NK-92 (cell line): ENCODE measurements around the gene PRPF18.

Source experiments
- DNase-seq: peaks from one replicate; lab custom pipeline; 2025; ENCODE audit not compliant: unreplicated experiment; lab: John Stamatoyannopoulos, UW

PRPF18 gene

DNA sequence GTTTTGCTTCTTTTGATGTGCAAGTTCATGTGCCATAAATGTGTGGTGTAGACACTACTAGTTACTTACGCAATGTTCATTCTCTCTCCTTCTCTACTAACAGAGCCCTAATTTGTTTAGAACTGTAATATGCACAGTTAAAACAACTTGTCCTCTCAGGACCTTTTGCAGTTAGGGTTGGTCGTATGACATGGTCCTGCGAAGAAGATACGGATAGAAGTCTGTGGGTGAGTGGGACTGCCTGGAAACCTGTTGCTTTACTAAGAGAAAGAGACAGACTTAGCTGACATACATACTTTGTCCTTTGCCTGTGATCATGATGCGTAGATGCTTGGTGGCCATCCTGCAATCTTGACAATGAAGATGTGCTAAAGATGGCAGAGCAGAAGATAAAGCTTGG lies 51.1 kb downstream of the PRPF18 start:
- no peak for DNase-seq

DNA sequence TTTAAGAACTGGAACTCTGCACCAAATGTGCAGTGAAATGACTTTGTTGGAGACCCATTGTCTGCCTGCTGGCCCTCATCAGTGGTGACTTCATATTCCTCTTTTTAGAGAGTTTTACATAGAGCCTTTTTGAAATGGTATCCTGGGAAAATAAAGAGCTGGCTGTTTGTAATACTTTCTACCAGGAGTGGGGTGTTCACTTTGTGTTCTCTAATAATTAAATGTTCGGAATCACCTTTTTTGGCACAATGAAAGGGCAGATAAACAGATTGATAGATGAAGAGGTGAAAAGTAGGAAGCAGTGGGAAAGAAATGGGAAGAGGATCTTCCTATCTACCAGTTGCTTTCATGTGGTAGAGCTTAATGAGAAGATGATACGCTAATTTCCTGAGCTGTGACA lies 55.5 kb downstream of the PRPF18 start:
- DNase-seq = no peak

DNA sequence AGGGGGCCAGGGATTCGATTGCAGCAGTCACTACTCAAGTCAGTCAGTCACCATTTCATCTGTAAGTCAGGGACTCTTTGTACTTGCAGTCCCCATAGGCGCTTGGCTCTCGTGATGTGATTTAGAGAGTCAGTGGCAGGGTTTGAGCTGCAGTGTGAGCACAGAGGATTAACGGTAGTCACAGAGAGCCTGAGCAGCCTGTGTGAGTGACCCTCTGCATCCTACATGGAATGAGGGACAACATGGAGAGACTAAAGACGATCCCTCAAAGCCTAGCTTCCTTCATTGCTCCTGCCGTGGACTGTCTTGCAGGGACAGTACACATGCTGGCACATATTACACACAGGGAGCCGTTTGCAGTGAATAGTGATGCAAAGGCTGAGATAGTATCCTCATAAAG lies 56.3 kb downstream of the PRPF18 start:
- no peak for DNase-seq

DNA sequence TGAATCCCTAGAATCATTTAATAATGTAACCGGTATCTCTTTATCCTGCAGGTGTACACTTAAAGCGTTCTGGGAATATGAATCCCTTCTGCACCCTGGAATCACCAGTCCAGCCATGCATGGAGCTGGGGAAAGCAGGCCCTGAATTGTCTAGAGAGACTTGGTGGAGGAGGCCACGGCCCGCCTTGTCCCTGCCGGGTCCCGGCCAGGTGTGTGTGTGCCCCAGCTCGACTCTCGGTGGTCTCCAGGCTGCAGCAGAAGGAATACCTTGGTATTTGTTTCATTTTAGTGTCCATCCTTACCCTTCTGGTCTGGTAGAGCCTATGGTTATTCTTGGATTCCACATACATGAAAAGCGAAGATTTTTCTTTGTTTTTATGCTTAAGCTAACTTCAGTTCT lies 58.1 kb downstream of the PRPF18 start:
- no peak for DNase-seq

DNA sequence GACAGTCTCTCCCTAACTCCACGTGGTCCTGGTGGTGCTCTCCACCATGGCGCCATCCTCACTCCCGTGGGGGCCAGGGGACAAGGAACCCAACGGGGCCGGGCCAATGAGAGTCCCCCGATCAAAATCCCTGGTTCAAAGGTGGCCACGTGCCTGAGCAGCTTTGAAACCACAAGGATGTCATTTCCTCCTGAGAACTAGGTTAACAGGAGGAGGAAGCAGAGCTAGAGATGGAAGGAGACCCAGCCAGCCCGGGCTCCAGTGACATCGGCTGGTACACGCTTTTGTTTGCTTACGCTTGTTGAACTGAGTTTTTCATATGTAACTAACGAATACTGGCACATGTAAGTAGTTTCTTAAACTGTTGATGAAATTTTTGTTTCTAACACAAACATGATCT lies 61.7 kb downstream of the PRPF18 start:
- no peak for DNase-seq

GRCh38 chr10:13649844-13650520 lies 63.2 kb downstream of the PRPF18 start:
- no peak for DNase-seq

GRCh38 chr10:13650961-13651360 lies 64.2 kb downstream of the PRPF18 start:
- DNase-seq = no peak

GRCh38 chr10:13651969-13652720 lies 65.4 kb downstream of the PRPF18 start:
- no peak for DNase-seq

DNA sequence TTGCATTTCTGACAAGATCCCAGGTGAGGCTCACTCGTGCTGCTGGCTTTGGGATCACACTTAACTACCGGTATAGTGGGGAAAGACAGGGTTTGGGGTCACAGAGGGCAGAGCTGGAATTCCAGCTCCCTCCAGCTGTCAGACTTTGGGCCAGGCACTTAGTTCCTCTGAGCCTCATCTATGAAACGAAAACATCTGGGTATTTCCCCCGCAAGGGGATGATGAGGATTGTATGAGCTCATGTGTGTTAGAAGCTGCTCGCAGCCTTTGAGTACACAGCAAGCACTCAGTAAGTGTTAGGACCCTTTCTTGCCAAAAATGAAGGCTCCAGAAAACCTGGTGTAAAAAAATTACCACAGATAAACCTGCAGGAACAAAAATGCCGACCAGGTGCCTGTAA lies 66.1 kb downstream of the PRPF18 start:
- no peak for DNase-seq

- DNase-seq = no peak
Measured at GRCh38 chr10:13654118-13654830, 67.5 kb downstream of the PRPF18 start.

- DNase-seq = no peak
Measured at GRCh38 chr10:13654846-13655245, 68.1 kb downstream of the PRPF18 start.

DNA sequence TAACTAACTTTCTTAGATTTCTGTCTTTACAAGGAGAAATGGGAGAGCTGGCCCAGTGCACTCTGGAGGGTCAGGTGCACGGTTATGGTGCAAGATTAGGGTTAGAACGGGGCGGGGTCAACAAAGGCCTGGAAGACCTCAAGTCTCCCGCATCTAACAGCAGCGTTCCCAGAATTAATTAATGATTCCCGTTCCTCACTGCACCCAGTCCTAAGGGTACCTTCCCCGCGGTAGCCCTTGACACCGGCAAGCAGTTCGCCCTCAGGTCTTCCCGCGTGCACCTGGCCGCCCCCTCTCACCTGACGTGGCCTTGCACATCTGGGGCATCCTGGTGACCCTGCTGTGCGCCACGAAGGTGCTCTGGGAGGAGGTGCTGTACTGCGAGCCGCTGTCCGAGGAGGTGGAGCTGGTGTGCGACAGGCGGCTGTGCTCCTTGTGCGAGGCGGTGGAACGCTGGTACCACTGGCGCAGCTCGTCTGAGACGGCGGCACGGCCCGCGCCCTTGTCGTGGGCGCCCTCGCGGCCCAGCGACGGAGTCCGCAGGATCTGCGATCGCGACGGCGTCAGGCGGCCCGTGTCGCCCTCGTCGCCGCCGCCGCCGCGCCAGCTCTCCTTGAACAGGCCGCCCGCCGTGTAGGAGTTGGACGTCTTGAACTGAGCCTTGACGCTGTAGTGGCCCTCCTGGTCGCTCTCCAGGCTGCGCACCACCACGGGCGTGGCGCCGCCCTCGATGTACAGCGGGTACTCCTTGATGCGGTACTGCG lies 69.8 kb downstream of the PRPF18 start:
- DNase-seq = no peak

DNA sequence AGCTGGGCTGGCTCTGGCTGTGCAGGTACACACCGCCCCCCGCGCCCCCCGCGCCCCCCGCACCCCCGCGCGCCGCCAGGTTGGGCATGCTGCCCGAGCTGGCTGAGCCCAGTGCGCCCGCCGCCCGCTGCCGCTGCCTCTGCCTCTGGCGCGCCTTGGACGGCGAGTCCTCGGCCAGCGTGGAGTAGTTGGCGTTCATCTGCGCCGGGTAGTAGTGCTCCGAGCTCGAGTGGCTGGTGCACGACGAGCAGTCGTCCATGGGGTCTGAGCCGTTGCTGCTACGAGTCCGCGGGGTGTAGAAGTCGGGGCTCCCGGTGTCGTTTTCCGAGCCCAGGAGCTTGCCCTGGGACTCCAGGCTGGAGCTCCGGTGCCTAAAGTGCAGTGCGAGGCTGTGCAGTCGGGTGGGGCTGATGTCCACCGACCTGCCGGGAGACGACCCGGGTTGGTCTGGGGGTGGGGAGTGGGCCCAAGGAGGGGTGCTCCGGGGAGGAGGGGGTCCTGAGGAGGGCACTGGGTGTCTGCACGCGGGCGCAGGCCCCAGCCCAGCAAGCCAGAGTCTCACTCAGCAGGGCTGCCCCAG lies 70.4 kb downstream of the PRPF18 start:
- DNase-seq = no peak

- no peak for DNase-seq
Measured at GRCh38 chr10:13658264-13658663, 71.5 kb downstream of the PRPF18 start.

GRCh38 chr10:13658871-13659685 lies 72.3 kb downstream of the PRPF18 start:
- DNase-seq = no peak

- DNase-seq = no peak
Measured at GRCh38 chr10:13659887-13660550, 73.3 kb downstream of the PRPF18 start.

DNA sequence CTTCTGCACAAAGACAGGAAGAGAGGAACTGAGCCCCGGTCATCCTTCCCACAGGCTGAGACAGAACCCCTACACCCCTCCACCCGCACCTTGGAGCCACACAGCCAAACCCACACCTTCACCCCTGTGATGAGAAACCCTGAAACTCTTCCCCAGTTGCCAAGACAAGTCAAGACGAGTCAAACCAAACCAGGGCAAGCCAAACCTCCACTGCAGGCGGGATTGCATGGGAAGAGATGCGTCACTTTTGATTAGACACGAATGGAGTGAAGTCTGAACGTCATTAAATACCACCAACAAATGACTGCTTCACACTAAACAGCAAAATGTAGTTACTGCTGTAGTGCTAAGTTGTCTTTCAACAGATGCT lies 73.8 kb downstream of the PRPF18 start:
- no peak for DNase-seq

- DNase-seq = no peak
Measured at GRCh38 chr10:13661256-13661655, 74.5 kb downstream of the PRPF18 start.

DNA sequence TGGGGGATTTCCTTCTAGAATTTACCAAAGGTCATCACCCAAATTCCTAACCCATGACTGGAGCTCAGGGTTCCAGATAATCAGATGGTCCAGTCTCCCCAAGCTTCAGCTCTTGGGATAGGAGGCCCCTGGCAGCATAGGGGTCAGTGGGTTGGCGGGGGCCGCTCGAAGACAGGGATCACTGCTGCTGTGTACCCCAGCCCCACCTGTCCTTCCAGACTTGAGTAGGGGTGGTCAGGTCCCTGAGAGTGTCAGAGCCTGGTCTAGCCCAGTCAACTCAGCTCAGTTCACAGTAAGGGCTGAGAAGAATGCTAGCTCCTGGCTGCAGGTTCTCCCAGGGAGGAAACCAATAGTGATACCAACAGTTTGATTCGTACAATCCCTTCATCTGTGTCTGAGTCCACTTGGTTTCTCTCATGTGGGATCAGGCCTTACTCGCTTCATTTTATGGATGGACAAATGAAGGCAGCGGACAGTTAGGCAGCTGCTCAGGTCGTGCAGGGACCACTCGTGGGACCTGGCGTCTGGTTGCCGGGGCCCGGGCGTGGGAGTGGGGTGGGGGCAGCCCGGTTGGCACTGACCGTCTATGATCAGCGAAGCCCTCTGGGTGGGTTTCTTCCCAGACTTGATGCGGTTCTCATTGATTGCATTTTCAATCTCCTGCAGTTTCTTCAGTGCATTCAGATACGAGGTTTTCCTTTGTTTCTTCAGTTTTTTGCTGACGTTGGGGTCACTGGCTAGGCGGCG lies 78.9 kb downstream of the PRPF18 start:
- no peak for DNase-seq
